ENCODE data around the gene HOMER1.

Gene HOMER1

DNA sequence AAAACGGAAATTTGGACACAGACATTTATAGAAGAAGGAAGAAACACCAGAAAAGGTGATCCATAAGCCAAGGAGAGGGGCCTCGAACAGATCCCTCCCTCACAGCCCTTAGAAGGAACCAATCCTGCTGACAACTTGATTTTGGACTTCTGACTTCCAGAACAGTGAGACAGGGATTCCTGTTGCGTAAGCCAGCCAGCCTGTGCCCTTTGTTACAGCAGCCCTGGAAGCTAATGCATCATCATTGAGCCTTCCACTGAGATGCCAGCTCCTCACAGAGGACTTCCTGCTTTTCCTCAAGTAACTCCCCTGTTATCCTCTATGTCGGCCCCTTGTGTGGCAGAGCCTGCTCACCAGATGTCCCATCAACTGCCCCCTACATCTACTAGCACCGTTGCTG lies 183.9 kb downstream of the HOMER1 start:
- in situ Hi-C loops (cut with MboI; ENCODE audit: low sequenced_read_pairs, unreplicated experiment) = no loop called here
- TF ChIP-seq CTCF (IDR thresholded peaks at IDR 0.05; ENCODE audit: borderline replicate concordance, control extremely low read depth, extremely low read depth, insufficient read depth, missing control alignments) = no peak
- no peak for DNase-seq (ENCODE audit: low spot score)

DNA sequence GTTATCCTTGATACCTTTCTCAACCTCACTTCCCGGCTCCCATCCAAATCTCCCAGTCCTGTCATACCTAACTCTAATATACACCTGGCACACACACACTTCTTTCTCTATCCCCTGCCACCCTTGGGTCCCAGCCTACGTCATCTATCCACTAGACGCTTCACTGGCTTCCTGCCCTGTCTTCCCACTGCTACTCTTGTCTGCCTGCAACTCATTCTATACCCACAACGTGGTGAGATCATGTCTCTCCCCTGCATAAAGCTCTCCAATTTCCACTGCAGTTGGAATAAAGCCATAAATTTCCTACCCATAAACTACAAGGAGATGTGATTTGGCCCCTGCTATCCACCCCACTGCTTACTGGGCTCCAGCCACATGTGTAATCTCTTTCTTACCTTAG lies 184.5 kb downstream of the HOMER1 start:
- in situ Hi-C loops (cut with MboI; ENCODE audit: low sequenced_read_pairs, unreplicated experiment) = no loop called here

More for the DNA sequence above, 184.5 kb downstream of the HOMER1 start:
- no peak for DNase-seq (ENCODE audit: low spot score)
- no peak for TF ChIP-seq CTCF (IDR thresholded peaks at IDR 0.05; ENCODE audit: borderline replicate concordance, control extremely low read depth, extremely low read depth, insufficient read depth, missing control alignments)

All from GM13976 (cell line).